ENCODE data around the gene C4B. TPM values are rescaled to one million over a fixed set of nuclear protein-coding genes. Genes with fewer than 3 reads are reported as not detected.
A peak's percentile ranks its signal among the peaks of the same experiment; 100 is the strongest.

The C4B gene
- total and polyA plus RNA-seq, 9 of the 15 experiments (the other 6 are each of a cell fraction or from before 2014, with no cell fraction given), result 0.32 to 8.8 (median 5.4) TPM

DNA sequence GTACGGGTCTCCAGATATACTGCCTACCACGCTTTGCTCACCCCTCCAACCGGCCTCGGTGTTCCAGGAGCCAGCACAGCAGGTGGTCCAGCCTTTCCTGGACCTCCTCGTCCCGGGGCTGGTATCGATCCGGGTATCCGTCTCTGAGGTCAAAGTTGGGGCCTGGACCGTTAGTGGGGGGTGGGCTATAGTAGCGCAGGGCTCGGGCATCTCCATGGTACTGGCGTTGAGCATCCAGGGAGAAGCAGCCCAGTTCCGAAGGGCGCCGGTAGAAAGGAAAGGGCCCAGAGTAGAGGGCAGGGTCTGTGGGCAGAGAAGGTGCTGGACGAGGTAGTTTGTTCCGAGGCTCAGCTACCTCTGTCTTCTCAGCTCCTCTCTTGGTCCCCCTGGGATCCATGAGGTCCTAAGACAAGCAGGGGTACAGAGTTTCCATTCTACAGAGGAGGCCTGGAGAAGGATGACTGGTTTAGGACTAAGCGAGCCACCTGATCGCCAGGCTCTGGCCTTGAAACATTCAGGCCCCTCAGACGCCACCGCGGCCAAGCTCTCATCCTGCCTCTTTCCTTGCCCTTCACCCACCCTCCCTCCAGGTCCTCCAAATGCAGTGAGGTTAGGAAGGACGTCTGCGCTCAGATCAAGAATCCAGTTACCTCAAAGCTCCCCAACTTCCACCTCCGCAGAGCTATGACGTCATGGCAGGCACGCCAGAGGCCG lies 43.2 kb upstream of the C4B start (continued):
- TF ChIP-seq XRCC5 (IDR thresholded peaks at IDR 0.05; ENCODE audit: low read depth, low read length) (peak; percentile 68; the same call in 1 of the 2 replicates), KAT8 (IDR thresholded peaks at IDR 0.05; ENCODE audit: low read depth) (no peak), EP300 (IDR thresholded peaks at IDR 0.05; ENCODE audit: low read length) (no peak), RCOR1 (IDR thresholded peaks at IDR 0.05; ENCODE audit: borderline replicate concordance in 1 of 2, low read depth in 2 of 2, low read length in 2 of 2) (peak in 1 of 2 experiments; percentile 93; a peak in 1 of 4 replicates), ZNF644 (tag; IDR thresholded peaks at IDR 0.05; ENCODE audit: low read depth) (0 out of 2 replicates have a peak, but pooled peaks have one; percentile 8), POLR2AphosphoS2 (IDR thresholded peaks at IDR 0.05; ENCODE audit: low read length) (peak; percentile 64; the same call in 1 of the 2 replicates), EGR1 (conservative IDR thresholded peaks at IDR 0.05) (peak; percentile 94; the same call in 1 of the 2 replicates), ZNF134 (CRISPR knock-in tag; conservative IDR thresholded peaks at IDR 0.05) (0 out of 2 replicates have a peak, but pooled peaks have one; percentile 6), TBL1XR1 (IDR thresholded peaks at IDR 0.05; ENCODE audit: low read length in 2 of 2) (0 out of 4 replicates have a peak, but pooled peaks of 1 of the 2 experiments have one; percentile 5), NR2F6 (CRISPR knock-in tag; IDR thresholded peaks at IDR 0.05) (0 out of 2 replicates have a peak, but pooled peaks have one; percentile 44), ZNF830 (CRISPR knock-in tag; IDR thresholded peaks at IDR 0.05) (no peak), TAF1 (IDR thresholded peaks at IDR 0.05; ENCODE audit: control insufficient read depth, extremely low read depth, insufficient read depth, low read length, severe bottlenecking) (peak; percentile 10), SNRNP70 (optimal IDR thresholded peaks at IDR 0.05; ENCODE audit: low read depth, low read length) (peak; percentile 56), HMG20B (CRISPR knock-in tag; IDR thresholded peaks at IDR 0.05) (no peak), DMBX1 (CRISPR knock-in tag; IDR thresholded peaks at IDR 0.05; ENCODE audit: borderline replicate concordance) (peak; percentile 86; the same call in 1 of the 2 replicates), MBD2 (IDR thresholded peaks at IDR 0.05; ENCODE audit: borderline replicate concordance, low read depth) (peak; percentile 48; the same call in 1 of the 2 replicates), NR1H2 (CRISPR knock-in tag; IDR thresholded peaks at IDR 0.05) (peak; percentile 18; the same call in 1 of the 2 replicates), ZNF707 (CRISPR knock-in tag; conservative IDR thresholded peaks at IDR 0.05) (peak; percentile 56; the same call in 1 of the 2 replicates), NCOR1 (IDR thresholded peaks at IDR 0.05) (0 out of 2 replicates have a peak, but pooled peaks have one; percentile 14), JUN (IDR thresholded peaks at IDR 0.05; ENCODE audit: borderline replicate concordance, low read depth, low read length) (peak; percentile 99), JUN (CRISPR knock-in tag; IDR thresholded peaks at IDR 0.05; ENCODE audit: borderline replicate concordance) (no peak)
- TF ChIP-seq, protein P1, sequence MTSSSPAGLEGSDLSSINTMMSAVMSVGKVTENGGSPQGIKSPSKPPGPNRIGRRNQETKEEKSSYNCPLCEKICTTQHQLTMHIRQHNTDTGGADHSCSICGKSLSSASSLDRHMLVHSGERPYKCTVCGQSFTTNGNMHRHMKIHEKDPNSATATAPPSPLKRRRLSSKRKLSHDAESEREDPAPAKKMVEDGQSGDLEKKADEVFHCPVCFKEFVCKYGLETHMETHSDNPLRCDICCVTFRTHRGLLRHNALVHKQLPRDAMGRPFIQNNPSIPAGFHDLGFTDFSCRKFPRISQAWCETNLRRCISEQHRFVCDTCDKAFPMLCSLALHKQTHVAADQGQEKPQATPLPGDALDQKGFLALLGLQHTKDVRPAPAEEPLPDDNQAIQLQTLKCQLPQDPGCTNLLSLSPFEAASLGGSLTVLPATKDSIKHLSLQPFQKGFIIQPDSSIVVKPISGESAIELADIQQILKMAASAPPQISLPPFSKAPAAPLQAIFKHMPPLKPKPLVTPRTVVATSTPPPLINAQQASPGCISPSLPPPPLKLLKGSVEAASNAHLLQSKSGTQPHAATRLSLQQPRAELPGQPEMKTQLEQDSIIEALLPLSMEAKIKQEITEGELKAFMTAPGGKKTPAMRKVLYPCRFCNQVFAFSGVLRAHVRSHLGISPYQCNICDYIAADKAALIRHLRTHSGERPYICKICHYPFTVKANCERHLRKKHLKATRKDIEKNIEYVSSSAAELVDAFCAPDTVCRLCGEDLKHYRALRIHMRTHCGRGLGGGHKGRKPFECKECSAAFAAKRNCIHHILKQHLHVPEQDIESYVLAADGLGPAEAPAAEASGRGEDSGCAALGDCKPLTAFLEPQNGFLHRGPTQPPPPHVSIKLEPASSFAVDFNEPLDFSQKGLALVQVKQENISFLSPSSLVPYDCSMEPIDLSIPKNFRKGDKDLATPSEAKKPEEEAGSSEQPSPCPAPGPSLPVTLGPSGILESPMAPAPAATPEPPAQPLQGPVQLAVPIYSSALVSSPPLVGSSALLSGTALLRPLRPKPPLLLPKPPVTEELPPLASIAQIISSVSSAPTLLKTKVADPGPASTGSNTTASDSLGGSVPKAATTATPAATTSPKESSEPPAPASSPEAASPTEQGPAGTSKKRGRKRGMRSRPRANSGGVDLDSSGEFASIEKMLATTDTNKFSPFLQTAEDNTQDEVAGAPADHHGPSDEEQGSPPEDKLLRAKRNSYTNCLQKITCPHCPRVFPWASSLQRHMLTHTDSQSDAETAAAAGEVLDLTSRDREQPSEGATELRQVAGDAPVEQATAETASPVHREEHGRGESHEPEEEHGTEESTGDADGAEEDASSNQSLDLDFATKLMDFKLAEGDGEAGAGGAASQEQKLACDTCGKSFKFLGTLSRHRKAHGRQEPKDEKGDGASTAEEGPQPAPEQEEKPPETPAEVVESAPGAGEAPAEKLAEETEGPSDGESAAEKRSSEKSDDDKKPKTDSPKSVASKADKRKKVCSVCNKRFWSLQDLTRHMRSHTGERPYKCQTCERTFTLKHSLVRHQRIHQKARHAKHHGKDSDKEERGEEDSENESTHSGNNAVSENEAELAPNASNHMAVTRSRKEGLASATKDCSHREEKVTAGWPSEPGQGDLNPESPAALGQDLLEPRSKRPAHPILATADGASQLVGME (CRISPR knock-in tag; IDR thresholded peaks at IDR 0.05), result peak; percentile 96; the same call in 1 of the 2 replicates

All from K562 (cell line).